Measurements from ENCODE around the gene PTPN22. TPM values are rescaled to one million over a fixed set of nuclear protein-coding genes. Genes with fewer than 3 reads are reported as not detected.
"Not testable (repeated sequence)": the region's sequence is repeated elsewhere in the genome, so short reads cannot be mapped to it uniquely, and the experiment has no call there.

The PTPN22 gene
- polyA plus RNA-seq, 12 donors, result 0.14 to 2.6 (median 0.31) TPM; not detected in 2

DNA sequence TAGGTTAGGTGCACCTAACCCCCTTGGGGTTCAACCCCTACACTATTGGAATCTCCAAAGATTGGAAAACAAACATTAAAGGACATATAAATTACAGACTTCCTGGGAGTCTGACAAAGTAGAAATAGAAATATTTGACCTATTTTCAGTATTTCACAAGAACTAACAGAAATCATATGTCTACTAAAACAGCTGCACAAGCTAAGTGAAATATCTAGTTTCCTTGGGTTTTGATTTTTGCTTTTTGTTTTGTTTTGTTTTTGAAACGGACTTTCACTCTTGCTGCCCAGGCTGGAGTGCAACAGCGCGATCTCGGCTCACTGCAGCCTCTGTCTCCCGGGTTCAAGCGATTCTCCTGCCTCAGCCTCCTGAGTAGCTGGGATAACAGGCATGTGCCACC, 18.8 kb downstream of the PTPN22 start:
- DNase-seq, result not testable (repeated sequence)

DNA sequence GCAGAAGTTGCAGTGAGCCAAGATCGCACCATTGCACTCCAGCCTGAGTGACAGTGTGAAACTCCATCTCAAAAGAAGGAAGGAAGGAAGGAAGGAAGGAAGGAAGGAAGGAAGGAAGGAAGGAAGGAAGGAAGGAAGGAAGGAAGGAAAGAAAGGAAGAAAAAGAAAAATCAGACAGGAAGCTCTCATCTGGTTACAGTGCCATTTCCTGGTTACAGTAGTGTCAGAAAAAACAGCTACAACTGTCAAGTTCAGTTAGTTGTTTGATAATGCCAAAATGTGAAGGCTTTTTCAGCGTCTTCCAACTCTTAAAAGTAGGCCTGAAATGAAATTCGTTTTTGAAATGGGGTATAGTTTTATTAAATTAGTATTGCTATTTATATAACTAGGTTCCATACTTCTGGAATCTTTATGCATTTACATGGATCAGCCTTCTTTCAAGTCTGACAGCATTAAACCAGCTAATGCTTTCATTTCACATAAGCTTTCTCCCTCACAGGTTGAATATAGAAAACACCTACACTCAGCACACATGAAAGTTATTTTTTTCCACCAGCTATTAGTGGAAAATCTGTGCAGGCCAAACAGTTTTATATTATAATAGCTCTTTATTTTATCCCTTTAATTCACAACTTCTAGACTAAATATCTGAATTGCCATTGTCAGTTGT, 21.2 kb downstream of the PTPN22 start:
- DNase-seq, result no peak

DNA sequence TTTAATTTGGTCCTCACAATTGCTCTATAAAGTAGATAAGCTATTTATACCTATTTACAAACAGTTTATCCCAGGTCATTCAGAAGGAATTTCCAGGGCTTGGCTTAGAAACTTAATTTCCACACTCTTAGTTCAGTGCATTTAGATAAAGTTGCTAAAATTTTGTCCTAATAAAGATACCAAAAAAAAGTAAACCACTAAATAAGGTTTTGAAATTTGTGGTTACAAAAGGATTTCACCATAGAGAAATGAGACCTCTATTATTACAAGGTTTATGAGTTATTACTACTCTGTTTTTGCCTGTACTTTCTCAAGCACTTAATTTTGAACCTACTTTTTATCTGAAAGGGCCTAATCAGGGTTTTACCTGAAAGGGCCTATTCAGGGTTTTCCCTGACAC, 22.4 kb downstream of the PTPN22 start:
- DNase-seq, result no peak

DNA sequence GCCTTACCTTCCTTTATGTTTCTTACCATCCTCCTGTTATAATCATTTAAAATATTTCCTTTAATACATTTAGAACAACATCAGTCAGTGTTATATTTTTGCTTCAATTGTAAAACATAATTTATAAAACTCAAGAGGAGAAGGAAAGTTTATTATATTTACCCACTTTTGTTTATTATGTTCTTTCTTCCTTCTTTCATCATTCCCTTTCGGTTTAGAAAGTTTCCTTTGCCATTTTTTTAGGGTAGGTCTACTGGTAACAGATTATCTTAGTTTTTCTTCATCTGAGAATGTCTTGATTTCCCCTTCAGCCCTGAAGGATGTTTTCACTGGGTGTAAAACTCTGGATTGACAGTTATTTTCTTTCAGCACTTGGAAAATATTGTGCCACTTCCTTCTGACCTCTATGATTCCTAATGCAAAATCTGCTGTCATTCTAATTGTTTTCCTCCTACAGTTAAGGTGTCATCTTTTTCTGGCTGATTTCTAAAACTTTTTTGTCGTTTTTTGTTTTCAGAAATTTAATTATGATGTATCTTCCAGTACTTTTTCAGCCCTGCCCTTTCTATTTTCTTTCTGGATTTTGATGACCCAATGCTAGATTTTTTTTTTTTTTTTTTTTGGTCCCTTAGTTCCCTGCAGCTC, 25.0 kb downstream of the PTPN22 start:
- DNase-seq, result no peak

DNA sequence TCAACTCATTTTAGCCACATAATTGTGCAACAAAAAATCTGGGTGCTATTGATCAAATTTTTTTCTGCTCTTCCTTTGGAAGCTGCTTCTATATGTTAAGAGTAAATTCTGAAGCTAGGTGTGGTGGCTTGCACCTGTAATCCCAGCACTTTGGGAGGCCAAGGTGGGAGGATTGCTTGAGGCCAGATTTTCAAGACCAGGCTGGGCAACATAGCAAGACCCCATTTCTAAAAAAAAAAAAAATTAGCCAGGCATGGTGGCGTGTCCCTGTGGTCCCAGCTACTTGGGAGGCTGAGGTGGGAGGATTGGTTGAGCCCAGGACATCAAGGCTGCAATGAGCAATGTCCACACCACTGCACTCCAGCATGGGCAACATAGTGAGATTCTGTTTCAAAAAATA, 35.0 kb downstream of the PTPN22 start:
- DNase-seq, result no peak

GRCh38 chr1:113835686-113836290, 35.7 kb downstream of the PTPN22 start:
- DNase-seq, result peak; percentile 57

GRCh38 chr1:113834716-113835115, 36.8 kb downstream of the PTPN22 start:
- no peak for DNase-seq

DNA sequence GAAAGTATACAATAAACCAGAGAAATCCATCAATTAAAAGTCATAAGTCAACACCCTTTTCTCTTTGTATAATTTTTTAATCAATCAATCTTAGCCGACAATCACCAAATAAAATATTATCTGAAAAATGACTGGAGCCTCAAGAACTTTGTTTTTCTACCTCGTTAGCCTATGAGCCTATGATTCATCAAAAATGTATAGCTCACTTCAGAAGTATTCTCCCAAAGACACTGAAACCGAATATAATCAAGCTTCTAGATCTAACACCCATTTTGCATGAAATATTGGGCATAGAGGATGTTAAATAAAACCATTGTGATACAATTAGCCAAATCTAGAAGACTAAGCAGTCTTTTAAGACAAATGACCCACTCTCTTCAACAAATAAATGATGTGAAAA, 41.5 kb downstream of the PTPN22 start:
- no peak for DNase-seq

- DNase-seq, result no peak
These were observed 49.6 kb downstream of the PTPN22 start for GRCh38 chr1:113821916-113822315.

GRCh38 chr1:113818578-113818977, 52.9 kb downstream of the PTPN22 start:
- DNase-seq, result no peak

GRCh38 chr1:113813218-113813617, 58.3 kb downstream of the PTPN22 start:
- no peak for DNase-seq

GRCh38 chr1:113812661-113813135, 58.8 kb downstream of the PTPN22 start:
- no peak for DNase-seq

DNA sequence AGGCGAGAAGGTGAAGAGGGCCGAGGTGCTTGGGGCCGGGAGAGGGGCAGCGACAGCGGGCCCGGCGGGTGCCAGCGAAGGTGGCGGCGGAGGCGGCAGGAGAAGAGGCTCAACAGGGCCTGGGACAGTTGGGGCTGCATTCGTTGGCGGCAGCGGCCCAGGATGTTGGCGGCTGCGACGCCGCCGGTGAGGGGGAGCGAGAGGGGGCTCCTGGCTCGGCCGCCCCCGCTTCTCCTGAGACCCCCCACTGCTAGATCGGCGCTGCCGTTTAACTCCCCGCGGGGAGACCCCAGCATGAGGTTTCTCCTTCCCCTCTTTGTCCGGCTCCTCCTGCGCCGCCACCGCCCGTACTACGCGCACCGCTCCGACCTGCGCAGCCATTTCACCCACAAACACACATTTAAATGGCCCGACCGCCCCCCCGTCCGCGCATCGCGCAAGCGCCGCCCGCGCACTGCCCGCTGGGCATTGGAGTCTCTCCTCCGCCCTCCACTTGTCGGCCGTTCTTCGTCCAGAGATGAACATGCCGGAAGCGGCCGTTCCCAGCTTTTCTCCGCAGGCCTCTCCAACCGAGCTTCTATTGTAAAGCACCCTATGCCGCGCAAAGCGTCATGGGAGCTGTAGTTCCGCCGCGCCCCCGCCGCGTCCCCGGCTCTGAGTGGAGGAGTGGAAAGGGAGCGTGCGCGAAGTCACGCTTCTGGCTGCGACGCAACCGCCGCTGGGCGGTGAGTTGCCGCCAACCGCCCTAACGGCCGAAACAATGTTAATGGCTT, 59.4 kb downstream of the PTPN22 start, which contains the start of gene RSBN1:
Gene RSBN1 (minus strand): TSS at position 589 of the 773 bp plus-strand sequence. CDS start 64 bp downstream, at position 525.
- peak; percentile 99 for DNase-seq

GRCh38 chr1:113811156-113811887, 60.2 kb downstream of the PTPN22 start:
- DNase-seq, result peak; percentile 58

DNA sequence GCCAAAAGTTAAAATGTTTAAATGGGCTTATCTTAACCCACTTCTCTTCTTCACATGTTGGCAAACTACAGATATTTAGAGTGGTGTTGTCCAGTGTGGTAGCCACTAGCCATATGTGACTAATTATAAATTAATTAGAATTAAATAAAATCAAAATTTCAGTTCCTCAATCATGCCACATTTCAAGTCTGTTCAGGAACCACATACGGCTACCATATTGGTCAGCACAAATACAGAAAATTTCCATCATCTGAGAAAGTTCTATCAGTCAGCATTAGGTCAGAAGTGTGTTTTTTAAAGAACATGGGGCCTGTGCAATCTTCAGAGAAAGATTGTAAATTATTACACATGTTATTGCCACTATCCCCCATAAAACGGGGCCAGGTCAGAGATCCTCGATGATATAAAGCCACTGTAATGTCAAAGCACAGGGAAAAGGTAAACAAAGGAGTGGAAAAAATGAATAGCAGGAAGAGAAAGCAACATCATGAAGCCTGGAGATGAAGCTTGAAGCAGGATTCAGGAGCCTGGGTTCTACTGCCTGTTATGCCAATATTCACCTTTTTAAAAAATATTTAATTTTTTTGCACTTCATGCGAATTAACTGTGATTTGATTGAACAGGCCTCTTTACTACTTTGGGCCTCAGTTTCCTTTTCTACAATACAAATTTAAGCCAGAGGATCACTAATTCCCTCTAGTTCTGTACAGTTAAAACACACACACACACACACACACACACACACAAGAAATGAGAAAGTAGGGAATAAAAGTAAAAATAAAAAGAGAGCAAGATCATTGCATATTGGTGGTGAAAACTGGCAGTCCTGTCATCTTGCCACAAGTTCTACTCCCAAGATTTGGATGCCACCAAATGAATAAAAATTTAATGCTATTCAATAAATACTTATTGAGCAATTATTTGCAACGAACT, 61.6 kb downstream of the PTPN22 start:
- DNase-seq, result no peak

DNA sequence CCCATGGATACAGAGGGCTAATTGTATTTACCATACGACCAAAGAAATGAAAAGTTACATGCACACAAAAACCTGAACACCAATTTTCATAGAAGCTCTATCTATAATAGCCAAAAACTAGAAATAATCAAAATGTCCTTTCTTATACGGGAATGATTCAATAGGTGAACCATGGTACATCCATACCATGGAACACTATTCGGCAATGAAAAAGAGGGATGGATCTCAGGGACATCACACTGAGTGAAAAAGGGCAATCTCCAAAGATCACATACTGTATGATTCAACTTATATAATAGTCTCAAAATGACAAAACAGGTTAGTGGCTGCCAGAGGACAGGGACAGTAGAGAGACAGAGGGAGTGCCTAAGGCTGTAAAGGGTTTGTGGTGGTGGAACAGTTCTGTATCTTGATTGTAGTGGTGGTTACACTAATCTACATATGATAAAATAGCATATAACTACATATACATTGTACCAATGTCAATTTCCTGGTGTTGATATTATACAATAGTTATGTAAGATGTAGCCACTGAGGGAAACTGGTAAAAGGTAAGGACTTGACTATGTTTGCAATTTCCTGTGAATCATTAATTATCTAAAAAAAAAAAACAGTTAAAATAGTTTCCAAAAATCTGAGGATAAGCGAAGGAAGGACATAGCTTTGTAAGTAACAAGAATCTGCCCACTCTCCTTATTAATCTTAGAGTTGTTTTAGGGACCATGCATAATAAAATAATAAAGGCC, 62.9 kb downstream of the PTPN22 start:
- no peak for DNase-seq

DNA sequence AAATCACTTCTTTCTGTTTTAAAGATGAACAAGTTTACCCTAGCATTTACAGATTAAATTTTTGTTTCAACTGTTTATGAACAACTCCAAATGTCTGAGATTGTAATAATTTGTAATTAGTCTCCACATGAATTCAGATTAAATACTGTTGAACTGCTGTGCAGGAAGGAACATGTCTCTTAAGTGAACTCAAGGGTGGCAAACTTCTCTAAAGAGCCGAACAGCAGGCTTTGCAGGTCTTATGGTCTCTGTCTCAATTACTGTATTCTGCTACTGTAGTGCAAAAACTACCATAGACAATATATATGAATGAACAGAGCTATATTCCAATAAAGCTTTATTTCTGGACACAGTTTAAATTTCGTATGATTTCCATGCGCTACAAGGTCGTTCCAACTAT, 65.9 kb downstream of the PTPN22 start:
- no peak for DNase-seq

- DNase-seq, result no peak
These were observed 66.3 kb downstream of the PTPN22 start for GRCh38 chr1:113805256-113805531.

DNA sequence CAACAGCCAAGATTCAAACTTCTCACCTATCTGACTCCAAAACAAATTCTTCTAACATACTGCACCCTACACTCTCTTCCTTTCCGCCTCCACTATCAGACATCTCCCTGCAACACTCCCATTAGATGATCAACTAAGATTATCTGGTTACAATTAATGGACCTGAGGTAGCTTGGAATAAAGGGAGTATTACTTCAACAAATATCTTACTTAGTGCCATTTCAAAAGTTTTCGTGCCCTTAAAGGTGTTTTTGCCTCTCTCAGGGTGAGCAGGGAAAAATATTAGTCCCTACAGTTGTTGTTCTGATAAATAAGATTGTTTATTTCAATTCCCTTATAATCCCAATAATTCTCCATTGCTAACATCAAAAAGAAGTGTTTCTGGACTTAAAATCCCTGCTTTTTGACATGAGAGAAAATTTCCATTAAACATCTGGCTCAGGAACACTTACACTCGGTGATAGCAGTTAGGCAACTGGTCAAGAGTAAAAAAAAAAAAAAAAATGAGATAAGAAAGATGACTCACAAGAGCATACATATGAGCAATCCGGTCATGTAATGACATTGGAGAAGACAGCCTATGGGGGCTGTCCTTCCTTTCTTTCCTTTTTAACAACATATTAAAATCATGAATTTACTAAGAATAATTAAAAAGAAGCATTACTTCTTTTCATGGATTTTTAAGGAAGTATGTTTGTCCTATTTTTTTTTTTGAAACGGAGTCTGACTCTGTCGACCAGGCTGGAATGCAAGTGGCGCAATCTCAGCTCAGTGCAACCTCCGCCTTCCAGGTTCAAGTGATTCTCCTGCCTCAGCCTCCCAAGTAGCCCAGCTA, 66.9 kb downstream of the PTPN22 start:
- DNase-seq, result no peak

All from muscle of arm (tissue), 12 donors.